A673 (cell line): ENCODE results near the gene THSD4.

ENCODE experiments used
- EZH2 ChIP-seq: fragments of 200-600 bp; sonication (generic); IDR thresholded peaks from 2 replicates; pipeline ENCODE4 v1.6.1; 2017; ENCODE audit warnings: borderline replicate concordance, low read depth, mild to moderate bottlenecking, mixed read lengths, antibody characterized with exemption, low read length; ENCODE audit not compliant: poor library complexity, severe bottlenecking
- TF ChIP-seq, protein P1 (sequence below): fragments of 300-800, 200-600 bp; sonication (generic); conservative IDR thresholded peaks from 2 replicates; pipeline ENCODE4 v1.5.1; 2017; ENCODE audit warnings: low read depth, mild to moderate bottlenecking, antibody characterized with exemption, low read length, moderate library complexity, mixed read lengths

- TF ChIP-seq, protein P1, sequence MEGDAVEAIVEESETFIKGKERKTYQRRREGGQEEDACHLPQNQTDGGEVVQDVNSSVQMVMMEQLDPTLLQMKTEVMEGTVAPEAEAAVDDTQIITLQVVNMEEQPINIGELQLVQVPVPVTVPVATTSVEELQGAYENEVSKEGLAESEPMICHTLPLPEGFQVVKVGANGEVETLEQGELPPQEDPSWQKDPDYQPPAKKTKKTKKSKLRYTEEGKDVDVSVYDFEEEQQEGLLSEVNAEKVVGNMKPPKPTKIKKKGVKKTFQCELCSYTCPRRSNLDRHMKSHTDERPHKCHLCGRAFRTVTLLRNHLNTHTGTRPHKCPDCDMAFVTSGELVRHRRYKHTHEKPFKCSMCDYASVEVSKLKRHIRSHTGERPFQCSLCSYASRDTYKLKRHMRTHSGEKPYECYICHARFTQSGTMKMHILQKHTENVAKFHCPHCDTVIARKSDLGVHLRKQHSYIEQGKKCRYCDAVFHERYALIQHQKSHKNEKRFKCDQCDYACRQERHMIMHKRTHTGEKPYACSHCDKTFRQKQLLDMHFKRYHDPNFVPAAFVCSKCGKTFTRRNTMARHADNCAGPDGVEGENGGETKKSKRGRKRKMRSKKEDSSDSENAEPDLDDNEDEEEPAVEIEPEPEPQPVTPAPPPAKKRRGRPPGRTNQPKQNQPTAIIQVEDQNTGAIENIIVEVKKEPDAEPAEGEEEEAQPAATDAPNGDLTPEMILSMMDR, result no peak
- TF ChIP-seq EZH2, result no peak
Observed at GRCh38 chr15:71551566-71551965, 436.3 kb downstream of the THSD4 start.
